DOHH2 (cell line): ENCODE results near the gene HVCN1.

Experiments used
- H3F3A ChIP-seq: fragments of 200-600 bp; sonication (generic), shearing (Covaris generic); 2 replicates; pipeline ENCODE4 v1.6.0; 2016; ENCODE audit warnings: antibody characterized with exemption, mild to moderate bottlenecking; ENCODE audit not compliant: control insufficient read depth, insufficient read depth
- H3K27ac ChIP-seq: fragments of 200-600 bp; sonication (generic); 2 replicates; pipeline ENCODE4 v1.5.1; 2014; ENCODE audit warnings: low read depth, mild to moderate bottlenecking, low read length, moderate library complexity
- H3K27me3 ChIP-seq: fragments of 200-600 bp; sonication (generic); 2 replicates; pipeline ENCODE4 v1.6.1; 2014; ENCODE audit warnings: mild to moderate bottlenecking, low read length, mixed read lengths; ENCODE audit not compliant: control insufficient read depth
- H3K36me3 ChIP-seq: fragments of 200-600 bp; sonication (generic); 2 replicates; pipeline ENCODE4 v1.6.1; 2014; ENCODE audit warnings: mild to moderate bottlenecking, low read length, moderate library complexity, mixed read lengths; ENCODE audit not compliant: control insufficient read depth
- H3K4me1 ChIP-seq: fragments of 200-600 bp; sonication (generic); 2 replicates; pipeline ENCODE4 v1.6.1; 2014; ENCODE audit warnings: mild to moderate bottlenecking, low read length, mixed read lengths; ENCODE audit not compliant: control insufficient read depth
- H3K4me2 ChIP-seq: fragments of 200-600 bp; sonication (generic); 2 replicates; pipeline ENCODE4 v1.6.0; 2014; ENCODE audit warnings: mild to moderate bottlenecking, low read length, moderate library complexity
- H3K4me3 ChIP-seq: fragments of 200-600 bp; sonication (generic); 2 replicates; pipeline ENCODE4 v1.5.1; 2014; ENCODE audit warnings: mild to moderate bottlenecking, low read length, mixed read lengths
- H3K79me2 ChIP-seq: fragments of 200-600 bp; sonication (generic); 2 replicates; pipeline ENCODE4 v1.6.1; 2014; ENCODE audit warnings: mild to moderate bottlenecking, low read length, mixed read lengths; ENCODE audit not compliant: control insufficient read depth
- H3K9me2 ChIP-seq: fragments of 200-600 bp; sonication (generic); replicated peaks from 2 replicates; pipeline ENCODE4 v1.6.1; 2014; ENCODE audit warnings: mild to moderate bottlenecking, low read length, mixed read lengths; ENCODE audit not compliant: control insufficient read depth
- H3K9me3 ChIP-seq: fragments of 200-600 bp; sonication (generic); 2 replicates; pipeline ENCODE4 v1.6.1; 2014; ENCODE audit warnings: antibody characterized with exemption, low read length, mixed read lengths; ENCODE audit not compliant: control insufficient read depth, insufficient read depth
- H4K20me1 ChIP-seq: fragments of 200-600 bp; sonication (generic); 2 replicates; pipeline ENCODE4 v1.6.0; 2014; ENCODE audit warnings: low read depth, mild to moderate bottlenecking, antibody characterized with exemption, low read length, moderate library complexity; ENCODE audit not compliant: control insufficient read depth, insufficient read depth
- CTCF ChIP-seq: fragments of 200-600 bp; sonication (generic); IDR thresholded peaks from one replicate; pipeline ENCODE4 v1.5.1; 2014; ENCODE audit warnings: antibody characterized with exemption, mild to moderate bottlenecking, low read depth, low read length; ENCODE audit not compliant: poor library complexity, severe bottlenecking
- EZH2phosphoT487 ChIP-seq: fragments of 200-600 bp; sonication (generic); IDR thresholded peaks from 2 replicates; pipeline ENCODE4 v1.6.1; 2017; ENCODE audit warnings: borderline replicate concordance, mild to moderate bottlenecking, antibody characterized with exemption, low read length, moderate library complexity, mixed read lengths

HVCN1 gene

GRCh38 chr12:110647631-110648040, 41.3 kb downstream of the HVCN1 start:
- Histone ChIP-seq H3K4me3 (peak overlapping the region; percentile 56), H3K27ac (peak overlapping the region; percentile 91), H3K4me2 (peak overlapping the region; percentile 71), H3K9me3 (no peaks in the 10 kb centered on the region), H3K36me3 (peaks cover 68% of the 10 kb centered on the region), H3K27me3 (no peaks in the 10 kb centered on the region), H3F3A (peaks cover 32% of the 10 kb centered on the region), H3K79me2 (no peaks in the 10 kb centered on the region), H3K4me1 (peaks cover 91% of the 10 kb centered on the region), H4K20me1 (no peaks in the 10 kb centered on the region), H3K9me2 (no peaks in the 10 kb centered on the region)
- no peak for TF ChIP-seq EZH2phosphoT487
- no peak for TF ChIP-seq CTCF

DNA sequence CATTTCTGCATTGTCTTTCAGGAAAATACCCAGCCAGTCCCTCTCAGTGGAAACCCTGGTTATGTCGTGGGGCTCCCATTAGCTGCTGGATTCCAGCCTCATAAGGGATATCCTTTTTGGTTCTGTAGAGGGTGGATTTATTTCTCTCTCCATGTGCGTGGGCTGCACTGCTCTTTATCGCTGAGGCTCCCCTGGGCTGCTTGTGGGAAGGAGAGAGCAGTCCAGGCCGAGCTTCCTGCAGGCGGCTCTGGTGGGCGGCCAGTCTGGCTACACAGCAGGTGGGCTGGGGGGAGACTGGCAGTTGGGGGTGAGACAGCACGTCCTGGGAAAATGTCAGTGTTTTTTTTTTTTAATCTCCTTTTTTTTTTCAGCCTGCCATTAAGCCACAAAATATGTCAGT, 47.4 kb downstream of the HVCN1 start:
- Histone ChIP-seq H3K27me3 (no peaks in the 10 kb centered on the region), H3K9me2 (no peaks in the 10 kb centered on the region), H3K27ac (peak overlapping the region; percentile 15; the same call in 1 of the 2 replicates), H3K4me1 (peaks cover 100% of the 10 kb centered on the region), H3K36me3 (peaks cover 27% of the 10 kb centered on the region), H3K4me3 (no peak overlapping the region), H4K20me1 (no peaks in the 10 kb centered on the region), H3K4me2 (peak overlapping the region; percentile 45), H3K79me2 (no peaks in the 10 kb centered on the region), H3K9me3 (no peaks in the 10 kb centered on the region), H3F3A (no peaks in the 10 kb centered on the region; the same call in 1 of the 2 replicates)
- TF ChIP-seq CTCF (no peak), EZH2phosphoT487 (no peak)

- Histone ChIP-seq H4K20me1 (no peaks in the 10 kb centered on the region), H3K4me2 (peak overlapping the region; percentile 45), H3K9me3 (no peaks in the 10 kb centered on the region), H3K4me1 (peaks cover 100% of the 10 kb centered on the region), H3K4me3 (peak overlapping the region; percentile 16), H3K36me3 (peaks cover 19% of the 10 kb centered on the region), H3K9me2 (no peaks in the 10 kb centered on the region), H3K27me3 (no peaks in the 10 kb centered on the region), H3K27ac (peak overlapping the region; percentile 11; the same call in 1 of the 2 replicates), H3K79me2 (no peaks in the 10 kb centered on the region), H3F3A (no peaks in the 10 kb centered on the region; the same call in 1 of the 2 replicates)
- TF ChIP-seq CTCF (no peak), EZH2phosphoT487 (no peak)
Observed at GRCh38 chr12:110640275-110641025, 48.5 kb downstream of the HVCN1 start.
